Measurements from ENCODE around the gene CREB3L1.

The CREB3L1 gene

DNA sequence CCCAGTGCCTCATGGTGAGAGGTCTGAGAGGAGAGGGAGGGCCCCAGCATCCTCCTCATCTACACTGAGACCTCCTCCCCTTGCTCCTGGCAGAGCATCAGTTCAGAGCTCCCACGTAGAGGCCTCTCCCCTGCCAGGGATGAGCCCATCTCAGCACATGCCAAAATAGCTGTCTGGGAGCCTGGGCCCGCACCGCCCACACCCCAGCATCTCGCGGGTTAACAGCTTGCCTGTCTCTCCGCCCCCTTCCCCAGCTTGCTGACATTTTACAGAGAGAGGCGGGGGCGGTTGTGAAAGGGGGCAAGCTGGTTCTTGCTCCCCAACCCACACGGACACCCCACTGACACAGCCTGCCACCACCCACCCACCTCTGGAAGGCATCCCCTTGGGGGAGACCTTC, 76.2 kb downstream of the CREB3L1 start:
- H3K4me3 ChIP-seq (ENCODE audit: low read depth, low read length) = no peak overlapping the region
- TF ChIP-seq, protein P1, sequence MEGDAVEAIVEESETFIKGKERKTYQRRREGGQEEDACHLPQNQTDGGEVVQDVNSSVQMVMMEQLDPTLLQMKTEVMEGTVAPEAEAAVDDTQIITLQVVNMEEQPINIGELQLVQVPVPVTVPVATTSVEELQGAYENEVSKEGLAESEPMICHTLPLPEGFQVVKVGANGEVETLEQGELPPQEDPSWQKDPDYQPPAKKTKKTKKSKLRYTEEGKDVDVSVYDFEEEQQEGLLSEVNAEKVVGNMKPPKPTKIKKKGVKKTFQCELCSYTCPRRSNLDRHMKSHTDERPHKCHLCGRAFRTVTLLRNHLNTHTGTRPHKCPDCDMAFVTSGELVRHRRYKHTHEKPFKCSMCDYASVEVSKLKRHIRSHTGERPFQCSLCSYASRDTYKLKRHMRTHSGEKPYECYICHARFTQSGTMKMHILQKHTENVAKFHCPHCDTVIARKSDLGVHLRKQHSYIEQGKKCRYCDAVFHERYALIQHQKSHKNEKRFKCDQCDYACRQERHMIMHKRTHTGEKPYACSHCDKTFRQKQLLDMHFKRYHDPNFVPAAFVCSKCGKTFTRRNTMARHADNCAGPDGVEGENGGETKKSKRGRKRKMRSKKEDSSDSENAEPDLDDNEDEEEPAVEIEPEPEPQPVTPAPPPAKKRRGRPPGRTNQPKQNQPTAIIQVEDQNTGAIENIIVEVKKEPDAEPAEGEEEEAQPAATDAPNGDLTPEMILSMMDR (IDR thresholded peaks at IDR 0.05; ENCODE audit: borderline replicate concordance, insufficient read depth, low read depth, low read length) = no peak

- TF ChIP-seq, protein P1 (IDR thresholded peaks at IDR 0.05; ENCODE audit: borderline replicate concordance, insufficient read depth, low read depth, low read length) = no peak
Measured at GRCh38 chr11:46356924-46357482, 79.5 kb downstream of the CREB3L1 start.

DNA sequence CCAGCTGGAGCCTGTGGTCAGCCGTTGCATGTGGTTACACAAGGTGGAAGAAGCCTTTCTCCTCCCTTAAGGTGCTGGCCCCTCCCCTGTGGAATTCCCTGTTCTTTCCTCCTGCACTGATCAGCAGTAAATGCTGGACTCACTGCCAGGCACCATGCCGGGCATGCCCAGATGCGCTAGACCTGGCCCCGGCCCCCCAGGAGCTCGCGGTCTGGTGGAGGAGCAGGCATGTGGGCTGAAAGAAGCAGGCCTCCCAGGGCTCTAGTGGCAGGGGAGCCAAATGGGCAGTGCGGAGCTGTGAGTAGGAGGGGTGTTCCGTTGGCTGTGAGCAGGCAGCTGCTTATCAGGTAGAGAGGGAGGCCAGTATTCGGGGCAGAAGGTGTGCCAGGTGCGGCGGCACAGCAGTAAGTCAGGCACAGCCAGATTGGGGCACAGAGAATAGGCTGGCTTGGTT, 80.0 kb downstream of the CREB3L1 start:
- TF ChIP-seq, protein P1 (IDR thresholded peaks at IDR 0.05; ENCODE audit: borderline replicate concordance, insufficient read depth, low read depth, low read length) = no peak
- H3K4me3 ChIP-seq (ENCODE audit: low read depth, low read length) = no peak overlapping the region

More at GRCh38 chr11:46356924-46357482, 79.5 kb downstream of the CREB3L1 start:
- H3K4me3 ChIP-seq (ENCODE audit: low read depth, low read length) = no peak overlapping the region

DNA sequence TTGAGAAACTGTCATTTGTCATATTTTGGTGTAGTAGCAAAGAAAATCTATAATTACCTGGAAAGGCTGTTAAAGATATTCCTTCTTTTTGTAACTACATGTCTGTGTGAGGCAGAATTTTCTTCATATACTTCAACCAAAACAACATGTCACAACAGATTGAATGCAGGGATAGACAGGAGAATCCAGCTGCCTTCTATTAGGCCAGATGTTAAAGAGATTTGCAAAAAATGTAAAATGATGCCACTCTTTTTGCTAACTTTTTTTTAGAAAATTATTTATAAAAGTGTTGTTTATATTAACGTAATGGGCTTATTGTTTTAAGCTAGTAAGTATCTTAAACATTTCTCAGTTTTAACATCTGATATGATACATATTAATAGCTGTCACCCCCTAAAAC, 82.5 kb downstream of the CREB3L1 start:
- H3K4me3 ChIP-seq (ENCODE audit: low read depth, low read length) = no peak overlapping the region
- TF ChIP-seq, protein P1 (IDR thresholded peaks at IDR 0.05; ENCODE audit: borderline replicate concordance, insufficient read depth, low read depth, low read length) = no peak

GRCh38 chr11:46360878-46361277, 83.4 kb downstream of the CREB3L1 start:
- TF ChIP-seq, protein P1 (IDR thresholded peaks at IDR 0.05; ENCODE audit: borderline replicate concordance, insufficient read depth, low read depth, low read length) = no peak
- H3K4me3 ChIP-seq (ENCODE audit: low read depth, low read length) = peak overlapping the region; percentile 65

DNA sequence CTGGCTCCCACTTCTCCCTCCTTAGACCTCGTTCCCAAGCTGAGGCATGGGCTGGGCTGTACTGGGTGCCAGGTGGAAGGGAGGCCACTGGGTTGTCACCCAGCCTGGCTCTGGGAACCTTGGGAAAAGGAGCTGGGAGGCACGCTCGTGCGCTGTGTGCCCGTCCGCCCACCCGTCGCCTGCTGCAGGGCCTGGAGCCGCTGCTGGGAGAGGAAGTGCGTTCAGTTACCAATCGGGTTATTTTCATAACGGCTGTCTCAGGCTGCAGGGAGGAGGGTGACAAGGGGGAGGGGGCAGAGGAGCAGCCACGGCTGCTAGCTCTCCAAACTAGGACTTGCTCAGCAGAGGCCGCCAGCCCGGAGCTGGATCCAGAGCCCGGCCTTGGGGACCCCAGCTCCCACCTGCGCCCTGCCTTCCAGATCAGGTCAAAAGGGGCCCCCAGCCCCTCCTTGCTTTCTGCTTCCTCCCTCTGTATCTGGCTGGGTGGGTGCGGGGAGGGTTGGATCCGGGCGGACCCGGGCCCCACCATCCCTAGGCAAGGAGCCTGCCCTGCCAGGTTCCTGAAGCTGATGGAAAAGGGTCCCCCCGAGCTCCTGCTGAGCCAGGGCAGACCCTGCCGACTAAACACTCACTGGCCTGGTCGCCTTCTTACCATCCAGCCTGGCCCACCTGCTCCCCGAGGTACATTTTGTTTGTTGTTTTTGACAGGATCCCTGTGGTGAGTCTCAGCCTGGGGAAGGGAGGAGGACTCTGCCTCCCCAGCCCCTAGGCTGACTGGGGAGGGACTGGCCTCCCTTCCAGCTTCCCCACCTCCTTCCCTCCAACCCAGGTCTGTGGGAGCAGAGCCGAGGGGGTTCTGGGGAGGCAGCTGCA, 84.1 kb downstream of the CREB3L1 start:
- H3K4me3 ChIP-seq (ENCODE audit: low read depth, low read length) = peak overlapping the region; percentile 65
- TF ChIP-seq, protein P1 (IDR thresholded peaks at IDR 0.05; ENCODE audit: borderline replicate concordance, insufficient read depth, low read depth, low read length) = no peak
